Measurements from ENCODE around the gene ASIC4. TPM values are rescaled to one million over a fixed set of nuclear protein-coding genes. Genes with fewer than 3 reads are reported as not detected.

The ASIC4 gene, protein sequence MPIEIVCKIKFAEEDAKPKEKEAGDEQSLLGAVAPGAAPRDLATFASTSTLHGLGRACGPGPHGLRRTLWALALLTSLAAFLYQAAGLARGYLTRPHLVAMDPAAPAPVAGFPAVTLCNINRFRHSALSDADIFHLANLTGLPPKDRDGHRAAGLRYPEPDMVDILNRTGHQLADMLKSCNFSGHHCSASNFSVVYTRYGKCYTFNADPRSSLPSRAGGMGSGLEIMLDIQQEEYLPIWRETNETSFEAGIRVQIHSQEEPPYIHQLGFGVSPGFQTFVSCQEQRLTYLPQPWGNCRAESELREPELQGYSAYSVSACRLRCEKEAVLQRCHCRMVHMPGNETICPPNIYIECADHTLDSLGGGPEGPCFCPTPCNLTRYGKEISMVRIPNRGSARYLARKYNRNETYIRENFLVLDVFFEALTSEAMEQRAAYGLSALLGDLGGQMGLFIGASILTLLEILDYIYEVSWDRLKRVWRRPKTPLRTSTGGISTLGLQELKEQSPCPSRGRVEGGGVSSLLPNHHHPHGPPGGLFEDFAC
- total RNA-seq: 0.18 TPM

GRCh38 chr2:219514196-219514761 lies at the start of gene ASIC4:
TSS of gene ASIC4 (plus strand) at chr2:219514482. CDS start at chr2:219514725, 243 bp downstream.

GRCh38 chr2:219498280-219499057 lies 15.8 kb upstream of the ASIC4 start, which contains the start of gene GMPPA:
TSS of gene GMPPA (plus strand) at chr2:219498891. CDS start at chr2:219499976, 1,085 bp downstream.

GRCh38 chr2:219543596-219544358 lies 29.5 kb downstream of the ASIC4 start, which contains the start of the genes CHPF and TMEM198:
TSS of gene CHPF (minus strand) at chr2:219543809. CDS start at chr2:219543538, 271 bp downstream.
TSS of gene TMEM198 (plus strand) at chr2:219544028. CDS start at chr2:219544728, 700 bp downstream.

GRCh38 chr2:219571311-219572236 lies 57.3 kb downstream of the ASIC4 start, which contains the start of gene OBSL1:
TSS of gene OBSL1 (minus strand) at chr2:219571539. CDS start at chr2:219571232, 307 bp downstream.

GRCh38 chr2:219572237-219573001 lies 58.1 kb downstream of the ASIC4 start, which contains the start of gene INHA:
TSS of gene INHA (plus strand) at chr2:219572310. CDS start at chr2:219572375, 65 bp downstream.

Small RNAs within 50 kb of the gene (small RNA-seq; reads per million reads assigned to genes)
- gene MIR3132 (ENCODE audit: low replicate concordance): not detected

Other genes starting within 250 kb of the ASIC4 start
- 56.4 TPM for gene DNAJB2, start 235.1 kb upstream of the ASIC4 start, total RNA-seq
- 0.88 TPM for gene PTPRN, start 205.1 kb upstream of the ASIC4 start, total RNA-seq
- not detected for gene RESP18, start 181.7 kb upstream of the ASIC4 start, total RNA-seq
- gene DNPEP, start 126.6 kb upstream of the ASIC4 start, total RNA-seq: 64.8 TPM
- gene DES, start 96.1 kb upstream of the ASIC4 start, total RNA-seq: 582 TPM
- 39.6 TPM for gene SPEG, start 79.6 kb upstream of the ASIC4 start, total RNA-seq
- gene GMPPA, start 15.6 kb upstream of the ASIC4 start, total RNA-seq: 31.6 TPM
- gene CHPF, start 29.3 kb downstream of the ASIC4 start, total RNA-seq: 90.4 TPM
- gene TMEM198, start 29.5 kb downstream of the ASIC4 start, total RNA-seq: 4.6 TPM
- 146 TPM for gene OBSL1, start 57.1 kb downstream of the ASIC4 start, total RNA-seq
- 0.58 TPM for gene INHA, start 57.8 kb downstream of the ASIC4 start, total RNA-seq
- gene STK11IP, start 83.4 kb downstream of the ASIC4 start, total RNA-seq: 26.2 TPM
- 8.3 TPM for gene SLC4A3, start 113.1 kb downstream of the ASIC4 start, total RNA-seq

All from metanephros (tissue), 2 donors.